Measurements from ENCODE around the gene UPF2.
"Not testable (repeated sequence)": the region's sequence is repeated elsewhere in the genome, so short reads cannot be mapped to it uniquely, and the experiment has no call there.

The UPF2 gene, protein sequence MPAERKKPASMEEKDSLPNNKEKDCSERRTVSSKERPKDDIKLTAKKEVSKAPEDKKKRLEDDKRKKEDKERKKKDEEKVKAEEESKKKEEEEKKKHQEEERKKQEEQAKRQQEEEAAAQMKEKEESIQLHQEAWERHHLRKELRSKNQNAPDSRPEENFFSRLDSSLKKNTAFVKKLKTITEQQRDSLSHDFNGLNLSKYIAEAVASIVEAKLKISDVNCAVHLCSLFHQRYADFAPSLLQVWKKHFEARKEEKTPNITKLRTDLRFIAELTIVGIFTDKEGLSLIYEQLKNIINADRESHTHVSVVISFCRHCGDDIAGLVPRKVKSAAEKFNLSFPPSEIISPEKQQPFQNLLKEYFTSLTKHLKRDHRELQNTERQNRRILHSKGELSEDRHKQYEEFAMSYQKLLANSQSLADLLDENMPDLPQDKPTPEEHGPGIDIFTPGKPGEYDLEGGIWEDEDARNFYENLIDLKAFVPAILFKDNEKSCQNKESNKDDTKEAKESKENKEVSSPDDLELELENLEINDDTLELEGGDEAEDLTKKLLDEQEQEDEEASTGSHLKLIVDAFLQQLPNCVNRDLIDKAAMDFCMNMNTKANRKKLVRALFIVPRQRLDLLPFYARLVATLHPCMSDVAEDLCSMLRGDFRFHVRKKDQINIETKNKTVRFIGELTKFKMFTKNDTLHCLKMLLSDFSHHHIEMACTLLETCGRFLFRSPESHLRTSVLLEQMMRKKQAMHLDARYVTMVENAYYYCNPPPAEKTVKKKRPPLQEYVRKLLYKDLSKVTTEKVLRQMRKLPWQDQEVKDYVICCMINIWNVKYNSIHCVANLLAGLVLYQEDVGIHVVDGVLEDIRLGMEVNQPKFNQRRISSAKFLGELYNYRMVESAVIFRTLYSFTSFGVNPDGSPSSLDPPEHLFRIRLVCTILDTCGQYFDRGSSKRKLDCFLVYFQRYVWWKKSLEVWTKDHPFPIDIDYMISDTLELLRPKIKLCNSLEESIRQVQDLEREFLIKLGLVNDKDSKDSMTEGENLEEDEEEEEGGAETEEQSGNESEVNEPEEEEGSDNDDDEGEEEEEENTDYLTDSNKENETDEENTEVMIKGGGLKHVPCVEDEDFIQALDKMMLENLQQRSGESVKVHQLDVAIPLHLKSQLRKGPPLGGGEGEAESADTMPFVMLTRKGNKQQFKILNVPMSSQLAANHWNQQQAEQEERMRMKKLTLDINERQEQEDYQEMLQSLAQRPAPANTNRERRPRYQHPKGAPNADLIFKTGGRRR

DNA sequence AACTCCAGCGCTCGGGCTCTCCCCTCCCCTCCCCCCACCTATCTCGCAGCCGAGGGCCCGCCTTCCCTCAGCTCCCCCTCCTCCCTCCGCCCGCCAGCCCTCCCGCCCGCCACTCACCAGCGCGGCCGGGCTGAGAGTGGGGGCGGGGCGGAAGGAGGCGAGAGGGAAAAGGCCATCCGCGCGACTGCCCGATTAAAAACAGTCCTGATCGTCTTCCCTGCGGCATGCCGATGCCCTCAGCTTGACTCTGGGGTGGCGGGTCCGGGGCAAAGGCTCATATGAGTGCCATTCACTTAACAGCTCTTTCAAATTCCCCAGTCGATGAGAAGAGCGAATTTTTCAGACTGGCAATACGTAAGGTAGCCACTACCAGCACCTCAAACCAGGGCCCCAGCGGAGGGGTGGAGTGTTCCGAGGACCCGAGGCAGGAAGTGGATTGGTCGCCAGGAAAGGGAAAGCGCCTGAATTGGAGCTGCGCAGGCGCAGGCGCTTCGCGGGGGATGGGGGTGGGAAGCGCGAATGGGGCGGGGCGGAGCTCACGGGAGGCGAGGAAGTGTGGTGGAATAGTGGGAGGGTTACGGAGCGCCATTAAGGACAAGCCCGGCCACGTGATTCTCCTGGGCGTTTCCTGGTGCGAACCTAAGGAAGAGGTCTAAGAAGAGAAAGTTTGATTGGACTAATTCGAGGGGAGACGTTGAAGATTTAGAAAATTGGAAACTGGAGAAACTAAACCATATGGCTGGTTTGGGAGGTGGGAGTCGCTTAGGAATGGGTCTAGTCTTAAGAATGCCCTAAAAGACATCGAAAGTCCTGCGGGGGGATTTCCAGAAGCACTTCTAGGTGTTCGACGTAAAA, at the start of gene UPF2:
Gene UPF2 (minus strand): TSS at position 13 of the 855 bp plus-strand sequence. CDS start 7,386 bp downstream, outside the sequence.
- Histone ChIP-seq H3K27ac (peak within 1 kb of the TSS; percentile 93 to 100 (median 99)), H3K4me3 (peak within 1 kb of the TSS; percentile 76 to 100 (median 90))

DNA sequence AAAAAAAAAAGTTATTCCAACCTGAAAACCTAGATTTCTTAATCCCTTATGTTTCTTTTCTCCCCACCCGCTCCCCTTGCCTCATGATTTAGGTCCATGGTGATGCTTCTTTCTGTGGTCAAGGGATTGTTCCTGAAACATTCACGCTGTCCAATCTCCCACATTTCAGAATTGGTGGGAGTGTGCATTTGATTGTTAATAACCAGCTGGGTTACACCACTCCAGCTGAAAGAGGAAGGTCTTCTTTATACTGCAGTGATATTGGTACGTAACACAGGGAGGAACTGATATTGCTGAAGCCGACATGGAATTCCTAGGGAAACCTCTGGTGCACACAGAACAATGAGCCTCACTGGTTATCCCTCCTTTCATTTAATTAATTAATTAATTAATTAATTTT, 48.8 kb upstream of the UPF2 start:
- Histone ChIP-seq H3K27ac (no peak overlapping the region), H3K4me3 (no peak overlapping the region)

DNA sequence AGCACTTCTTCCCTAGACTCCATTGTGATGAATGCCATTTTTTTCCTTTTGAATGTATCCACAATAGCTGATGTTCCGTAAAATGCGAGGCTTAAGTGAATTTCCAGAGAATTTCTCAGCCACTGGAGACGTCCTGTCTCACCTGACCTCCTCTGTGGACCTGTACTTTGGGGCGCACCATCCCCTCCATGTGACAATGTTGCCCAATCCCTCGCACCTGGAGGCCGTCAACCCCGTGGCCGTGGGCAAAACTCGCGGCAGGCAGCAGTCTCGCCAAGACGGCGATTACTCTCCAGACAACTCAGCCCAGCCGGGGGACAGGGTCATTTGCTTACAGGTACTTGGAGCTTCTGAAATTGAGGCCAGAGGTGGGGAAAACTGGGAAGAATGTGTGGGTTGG, 46.3 kb upstream of the UPF2 start:
- Histone ChIP-seq H3K4me3 (no peak overlapping the region), H3K27ac (no peak overlapping the region)

DNA sequence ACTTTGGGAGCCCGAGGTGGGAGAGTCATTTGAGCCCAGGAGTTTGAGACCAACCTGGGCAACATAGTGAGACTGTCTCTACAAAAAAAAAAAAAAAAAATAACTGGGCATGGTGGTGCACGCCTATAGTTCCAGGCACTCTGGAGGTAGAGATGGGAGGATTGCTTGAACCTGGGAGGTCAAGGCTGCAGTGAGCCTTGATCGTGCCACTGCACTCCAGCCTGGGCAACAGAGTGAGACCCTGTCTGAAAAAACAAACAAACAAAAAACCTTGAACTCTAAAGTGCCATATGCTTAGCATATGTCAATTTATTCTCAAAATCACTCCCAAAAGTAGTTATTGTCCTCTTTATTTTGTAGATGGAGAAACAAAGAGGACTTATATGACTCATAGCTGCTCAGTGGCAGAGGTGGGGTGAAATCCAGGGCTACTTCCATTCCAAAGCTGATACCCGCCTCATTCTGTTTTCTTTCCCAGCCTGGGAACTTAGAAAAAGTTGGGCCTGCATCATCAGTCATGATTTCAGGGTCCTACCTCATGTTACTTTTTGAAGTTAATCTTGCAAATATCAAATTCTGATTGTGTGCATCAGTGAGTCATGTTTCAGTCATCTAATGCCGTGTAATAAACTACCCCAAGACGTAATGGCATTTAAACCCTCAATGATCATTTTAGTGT, 39.4 kb upstream of the UPF2 start:
- no peak overlapping the region for H3K27ac ChIP-seq

DNA sequence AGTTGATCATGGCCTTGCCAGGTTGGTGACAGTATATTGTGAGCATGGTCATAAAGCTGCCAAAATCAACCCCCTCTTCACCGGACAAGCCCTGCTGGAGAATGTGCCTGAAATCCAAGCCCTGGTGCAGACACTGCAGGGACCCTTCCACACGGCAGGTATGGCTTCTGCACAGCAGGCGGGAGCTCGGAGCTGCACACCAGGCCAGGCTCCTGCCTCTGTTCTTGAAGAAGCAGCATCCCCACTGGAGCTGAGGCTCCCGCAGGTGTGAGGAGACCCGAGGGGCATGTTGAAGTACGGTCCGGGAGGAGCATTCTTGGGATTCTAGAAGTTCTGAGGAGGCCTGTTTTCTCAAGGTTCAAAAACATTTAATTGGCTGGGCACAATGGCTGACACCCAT, 38.9 kb upstream of the UPF2 start:
- no peak overlapping the region for H3K4me3 ChIP-seq

More for the DNA sequence above, 39.4 kb upstream of the UPF2 start:
- no peak overlapping the region for H3K4me3 ChIP-seq

DNA sequence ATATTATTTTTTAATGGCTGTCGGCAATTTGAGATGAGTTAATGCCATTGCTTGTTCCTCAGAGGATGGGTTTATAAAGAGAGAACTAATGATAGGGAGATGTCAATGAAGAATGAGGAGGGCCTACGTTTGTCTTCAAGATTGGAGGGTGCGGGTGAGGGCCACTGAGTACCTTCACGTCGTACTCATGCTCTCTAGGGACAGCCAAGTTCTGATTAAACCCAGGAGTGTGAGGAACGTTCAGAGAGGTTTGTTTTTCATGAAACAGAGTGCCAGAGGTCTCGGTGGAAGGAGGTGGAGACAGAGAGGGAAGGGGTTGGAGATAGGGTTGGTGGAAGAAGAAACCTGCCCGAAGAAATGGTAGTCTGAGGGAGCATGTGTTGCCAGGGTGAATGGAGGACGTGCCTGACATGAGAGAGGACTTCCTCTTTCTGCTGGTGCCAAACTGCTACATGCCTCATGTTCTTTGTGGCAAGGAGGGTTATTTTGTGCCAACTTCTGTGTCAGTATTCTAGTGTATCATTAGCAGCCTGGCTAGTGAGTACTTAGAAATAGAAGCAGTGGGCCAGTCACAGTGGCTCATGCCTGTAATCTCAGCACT, 35.1 kb upstream of the UPF2 start:
- H3K27ac ChIP-seq = no peak overlapping the region
- H3K4me3 ChIP-seq = no peak overlapping the region

More for the DNA sequence above, 38.9 kb upstream of the UPF2 start:
- no peak overlapping the region for H3K27ac ChIP-seq

DNA sequence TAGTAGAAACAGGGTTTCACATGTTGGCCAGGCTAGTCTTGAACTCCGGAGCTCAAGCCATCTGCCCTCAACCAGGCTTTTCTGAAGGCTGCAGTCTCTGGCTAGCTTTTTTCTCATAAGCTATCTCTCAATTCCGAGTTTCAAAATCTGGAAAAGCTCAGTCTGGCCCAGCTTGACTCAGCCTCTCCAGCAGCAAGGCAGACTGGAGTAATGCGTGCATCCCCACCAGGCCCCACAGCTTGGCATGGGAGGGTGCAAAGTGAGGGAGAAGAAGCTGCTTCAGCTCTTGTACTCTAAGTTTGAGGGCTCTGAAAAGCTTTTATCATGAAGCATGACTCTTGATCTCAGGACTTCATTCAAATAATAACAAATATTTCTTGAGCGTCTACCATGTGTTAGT, 30.9 kb upstream of the UPF2 start:
- Histone ChIP-seq H3K27ac (peak overlapping the region in 2 of 21 experiments; percentile 16 to 30), H3K4me3 (no peak overlapping the region)

DNA sequence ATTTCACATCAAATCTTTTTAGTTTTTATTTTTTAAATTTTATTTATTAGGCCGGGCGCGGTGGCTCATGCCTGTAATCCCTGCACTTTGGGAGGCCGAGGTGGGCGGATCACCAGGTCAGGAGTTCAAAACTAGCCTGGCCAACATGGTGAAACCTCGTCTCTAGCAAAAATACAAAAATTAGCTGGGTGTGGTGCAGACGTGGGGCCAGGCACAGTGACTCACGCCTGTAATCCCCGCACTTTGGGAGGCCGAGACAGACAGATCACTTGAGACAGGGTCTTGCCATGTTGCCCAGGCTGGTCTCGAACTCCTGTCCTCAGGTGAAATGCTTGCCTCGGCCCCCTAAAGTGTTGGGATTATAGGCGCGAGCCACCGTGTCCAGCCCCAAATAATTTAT, 28.8 kb upstream of the UPF2 start:
- not testable (repeated sequence) for H3K4me3 ChIP-seq, H3K27ac ChIP-seq

DNA sequence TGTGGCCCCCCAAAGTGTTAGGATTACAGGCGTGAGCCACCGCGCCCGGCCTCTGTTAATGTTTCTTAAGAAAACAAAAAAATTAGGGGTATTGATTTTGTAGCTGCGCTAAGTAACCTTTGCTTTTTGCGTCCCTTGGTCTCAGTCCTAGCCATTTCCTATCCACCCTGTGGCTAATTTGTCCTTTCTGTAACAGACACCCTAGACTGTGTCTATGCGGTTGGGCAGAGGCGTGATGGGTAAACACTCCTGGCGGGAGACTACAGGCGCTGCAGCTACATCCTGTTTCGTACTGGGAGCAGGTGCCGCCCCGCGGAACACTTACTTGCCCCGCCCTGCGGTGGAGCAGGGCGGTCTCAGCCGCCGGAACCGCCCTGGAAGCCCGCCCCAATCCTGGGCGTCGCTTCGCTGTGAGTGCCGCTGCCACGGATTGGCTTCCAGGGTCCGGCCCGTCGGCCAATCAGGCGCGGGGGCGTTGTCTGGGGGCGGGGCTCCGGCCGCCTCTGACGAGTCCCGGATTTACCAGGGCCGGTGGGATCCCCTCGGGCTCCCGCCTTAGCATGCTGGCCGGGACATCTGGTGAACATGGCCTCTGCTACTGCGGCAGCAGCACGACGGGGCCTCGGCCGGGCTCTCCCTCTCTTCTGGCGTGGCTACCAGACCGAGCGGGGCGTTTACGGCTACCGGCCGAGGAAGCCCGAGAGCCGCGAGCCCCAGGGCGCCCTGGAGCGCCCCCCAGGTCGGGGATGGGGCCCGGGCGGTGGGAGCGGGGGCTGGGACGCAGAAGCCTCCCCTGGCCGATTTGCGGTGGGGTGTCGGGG, 26.1 kb upstream of the UPF2 start, which contains the start of gene DHTKD1:
Gene DHTKD1 (plus strand): TSS at position 506 of the 821 bp plus-strand sequence. CDS start 80 bp downstream, at position 586.
- H3K4me3 ChIP-seq = peak within 1 kb of the TSS; percentile 79 to 100 (median 98)
- peak within 1 kb of the TSS; percentile 41 to 94 (median 88) for H3K27ac ChIP-seq

DNA sequence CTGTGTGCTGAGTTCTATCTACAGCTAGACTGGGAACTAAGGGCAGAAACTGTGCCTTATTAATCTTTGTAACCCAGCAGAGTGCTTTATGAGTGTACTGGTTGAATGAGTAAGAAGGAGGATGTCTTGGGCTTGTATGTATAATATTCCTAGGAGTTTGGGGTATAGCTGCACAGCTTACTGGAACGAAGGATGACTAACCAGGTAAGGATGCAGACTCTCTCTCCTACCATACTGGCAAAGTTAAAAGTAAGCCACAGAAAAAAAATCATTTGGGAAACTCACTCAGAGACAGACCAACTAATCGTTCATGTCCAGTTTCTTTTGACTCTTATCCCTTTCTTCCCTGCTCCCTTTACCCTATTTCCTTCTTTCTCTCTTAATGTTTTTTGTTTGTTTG, 24.7 kb upstream of the UPF2 start:
- H3K4me3 ChIP-seq = no peak overlapping the region
- no peak overlapping the region for H3K27ac ChIP-seq

DNA sequence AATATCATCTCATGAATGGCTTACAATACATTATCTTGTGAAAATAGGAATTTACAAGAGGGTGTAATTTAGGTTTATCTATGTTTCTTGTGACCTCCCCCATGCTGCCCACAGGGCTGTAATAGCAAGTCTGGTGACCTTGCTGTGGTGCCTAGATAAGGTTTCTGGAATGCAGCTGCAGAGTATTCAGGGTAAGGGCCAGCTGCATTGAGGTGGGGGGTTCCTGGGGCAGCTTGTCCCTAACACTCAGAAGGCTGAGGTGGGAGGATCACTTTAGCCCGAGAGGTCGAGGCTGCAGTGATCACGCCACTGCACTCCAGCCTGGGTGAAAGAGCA, 20.8 kb upstream of the UPF2 start:
- no peak overlapping the region for H3K27ac ChIP-seq
- no peak overlapping the region for H3K4me3 ChIP-seq

DNA sequence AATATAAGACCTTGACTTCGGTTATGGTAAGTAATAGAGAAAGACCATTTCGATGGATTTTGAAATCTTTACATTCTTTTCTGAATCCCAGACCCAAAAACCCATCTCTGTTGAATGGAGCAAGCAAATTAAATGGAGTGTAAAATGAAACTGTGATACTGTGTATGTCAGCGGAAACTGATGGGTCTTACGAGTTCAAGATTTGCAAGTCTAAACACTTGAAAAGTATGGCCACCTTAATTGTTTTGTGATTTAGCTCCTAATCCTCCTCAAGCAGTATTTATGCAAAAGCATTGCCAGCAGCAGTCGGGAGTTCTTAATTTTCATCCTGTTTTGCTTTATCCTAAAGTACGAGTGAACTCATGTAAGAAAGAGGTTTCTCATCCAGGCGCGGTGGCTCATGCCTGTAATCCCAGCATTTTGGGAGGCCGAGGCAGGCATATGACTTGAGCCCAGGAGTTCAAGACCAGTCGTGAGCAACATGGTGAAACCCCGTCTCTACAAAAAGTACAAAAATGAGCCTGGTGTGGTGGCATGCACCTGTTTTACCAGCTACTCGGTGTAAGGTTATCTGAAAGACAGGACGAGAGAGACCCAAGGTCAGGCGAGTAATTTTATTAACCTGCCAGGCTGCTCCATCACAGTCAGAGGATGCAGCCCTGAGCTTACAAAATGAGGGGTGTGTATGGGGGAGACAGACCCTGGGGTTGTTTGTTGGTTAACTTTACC, 20.3 kb upstream of the UPF2 start:
- Histone ChIP-seq H3K27ac (no peak overlapping the region), H3K4me3 (no peak overlapping the region)

DNA sequence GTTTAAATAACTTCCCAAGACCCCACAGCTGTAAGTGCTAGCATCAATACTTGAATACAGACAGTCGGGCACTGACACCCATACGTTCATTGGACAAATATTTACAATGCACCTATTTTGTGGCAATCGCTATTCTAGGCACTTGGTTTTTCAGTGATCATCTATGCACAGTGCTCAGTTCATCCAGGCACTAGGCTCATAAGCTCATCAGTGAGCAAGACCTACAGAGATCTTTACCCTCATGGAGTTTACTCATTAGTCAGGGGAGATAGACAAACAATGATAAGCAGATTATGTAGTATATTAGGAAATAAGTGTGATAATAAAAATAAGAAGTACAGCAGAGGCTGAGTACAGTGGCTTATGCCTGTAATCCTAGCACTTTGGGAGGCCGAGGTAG, 18.5 kb upstream of the UPF2 start:
- Histone ChIP-seq H3K27ac (no peak overlapping the region), H3K4me3 (no peak overlapping the region)

DNA sequence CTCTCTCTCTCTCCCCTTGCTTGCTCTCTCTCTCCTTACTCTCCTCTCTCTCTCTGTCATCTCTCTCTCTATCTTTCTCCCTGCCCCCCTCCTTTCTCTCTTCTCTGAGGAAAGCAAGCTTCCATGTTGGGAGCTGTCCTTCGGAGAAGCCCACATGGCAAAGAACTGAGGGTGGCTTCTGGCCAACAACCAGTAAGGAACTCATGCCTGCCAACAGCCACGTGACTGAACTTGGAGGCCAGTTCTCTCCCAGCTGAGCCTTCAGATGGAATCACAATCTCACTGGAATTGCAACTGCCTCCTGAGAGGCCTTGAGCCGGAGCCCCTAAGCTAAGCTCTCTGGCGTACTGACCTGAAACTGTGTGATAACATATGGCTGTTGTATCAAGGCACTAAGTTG, 14.1 kb upstream of the UPF2 start:
- Histone ChIP-seq H3K27ac (no peak overlapping the region), H3K4me3 (no peak overlapping the region)

DNA sequence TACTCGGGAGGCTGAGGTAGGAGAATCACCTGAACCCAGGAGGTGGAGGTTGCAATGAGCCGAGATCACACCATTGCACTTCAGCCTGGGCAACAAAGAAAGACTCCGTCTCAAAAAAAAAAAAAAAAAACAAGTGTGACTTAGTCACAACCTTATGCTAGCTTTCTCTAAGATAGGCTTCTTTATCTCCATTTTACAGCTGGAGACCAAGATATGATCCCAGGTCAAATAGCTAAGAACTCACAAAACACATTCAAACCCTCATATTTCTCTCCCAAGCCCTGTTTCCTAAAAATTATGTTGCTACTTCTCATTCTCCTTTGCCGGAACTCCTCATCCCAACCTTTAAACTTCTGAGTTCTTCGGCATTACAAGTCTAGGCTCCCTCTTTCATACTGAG, 13.1 kb upstream of the UPF2 start:
- Histone ChIP-seq H3K4me3 (no peak overlapping the region), H3K27ac (no peak overlapping the region)

DNA sequence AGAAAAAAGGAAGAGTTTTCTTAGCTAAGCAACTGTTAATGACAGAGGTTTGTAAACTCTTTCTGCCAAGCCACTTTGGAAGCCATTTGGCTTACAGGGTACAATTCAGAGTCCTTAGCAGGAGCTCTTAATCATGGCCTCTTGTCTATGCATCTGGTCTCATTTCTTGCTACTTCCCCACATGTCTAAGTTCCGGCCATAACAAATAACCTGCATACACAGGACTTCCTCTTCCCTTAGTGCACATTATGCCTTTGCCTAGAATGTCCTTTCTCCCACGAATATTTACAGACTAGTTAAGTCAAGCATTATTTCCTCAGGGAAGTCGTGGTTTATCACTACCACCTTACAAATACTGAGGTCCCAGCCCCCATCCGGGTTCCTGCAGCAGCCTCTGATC, 8.6 kb upstream of the UPF2 start:
- H3K4me3 ChIP-seq = no peak overlapping the region

DNA sequence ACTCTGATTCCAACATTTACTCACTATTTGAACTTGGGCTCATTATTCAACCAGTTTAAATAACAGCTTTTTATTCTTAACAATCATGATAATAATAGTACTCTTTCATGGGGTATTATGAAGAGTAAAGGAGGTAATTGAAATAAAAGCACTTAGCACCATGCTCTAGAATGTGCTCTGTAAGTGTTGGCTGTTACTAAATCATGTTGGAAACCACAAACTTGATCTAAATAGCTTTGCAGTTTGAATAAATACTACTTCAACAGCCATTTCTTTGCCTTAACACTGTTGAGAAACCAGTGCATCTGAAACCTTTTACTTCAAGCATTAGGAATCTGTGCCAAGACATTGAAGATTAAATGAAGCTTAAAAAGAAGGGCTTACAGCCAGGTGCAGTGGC, 7.9 kb upstream of the UPF2 start:
- Histone ChIP-seq H3K4me3 (no peak overlapping the region), H3K27ac (peak overlapping the region in 1 of 21 experiments; percentile 21)

More for the DNA sequence above, 8.6 kb upstream of the UPF2 start:
- peak overlapping the region in 3 of 21 experiments; percentile 20 to 25 (median 21) for H3K27ac ChIP-seq
